ENCODE results near the gene LMX1B.

DNA sequence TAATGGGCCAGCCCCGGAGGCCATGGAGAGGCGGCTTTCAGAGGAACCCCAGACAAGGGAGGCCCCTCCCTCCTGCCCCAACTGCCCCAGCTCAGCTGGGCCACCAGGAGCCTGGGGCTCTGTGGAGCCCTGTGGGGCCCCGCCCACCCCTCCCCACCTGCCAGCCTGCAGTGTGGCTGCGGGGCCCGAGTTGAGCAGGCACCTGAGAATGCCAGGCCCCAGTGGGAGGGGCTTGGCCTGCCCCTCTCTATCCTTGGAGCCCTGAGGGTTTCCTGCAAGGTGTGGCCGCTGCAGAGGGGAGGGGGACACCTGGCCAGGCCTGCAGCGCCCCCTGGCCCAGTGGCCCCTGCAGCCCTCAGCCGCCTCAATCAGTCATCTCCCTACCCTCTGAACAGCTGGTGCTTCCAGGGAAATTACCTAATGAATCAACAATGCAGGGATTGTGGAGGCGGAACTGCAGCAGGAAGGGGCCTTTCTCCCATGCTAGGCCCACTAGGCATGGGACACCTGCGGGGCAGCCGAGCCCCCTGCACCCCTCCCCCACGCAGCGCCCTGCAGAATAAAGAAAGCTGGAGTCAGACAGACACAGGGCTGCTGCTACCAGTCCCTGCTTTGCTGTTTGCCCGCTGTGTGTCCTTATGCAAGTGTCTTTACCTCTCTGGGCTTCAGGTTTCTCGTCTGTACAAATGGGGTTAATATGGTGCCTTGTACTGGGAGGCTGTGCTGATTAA, 48.0 kb downstream of the LMX1B start:
- TF ChIP-seq, protein P1, sequence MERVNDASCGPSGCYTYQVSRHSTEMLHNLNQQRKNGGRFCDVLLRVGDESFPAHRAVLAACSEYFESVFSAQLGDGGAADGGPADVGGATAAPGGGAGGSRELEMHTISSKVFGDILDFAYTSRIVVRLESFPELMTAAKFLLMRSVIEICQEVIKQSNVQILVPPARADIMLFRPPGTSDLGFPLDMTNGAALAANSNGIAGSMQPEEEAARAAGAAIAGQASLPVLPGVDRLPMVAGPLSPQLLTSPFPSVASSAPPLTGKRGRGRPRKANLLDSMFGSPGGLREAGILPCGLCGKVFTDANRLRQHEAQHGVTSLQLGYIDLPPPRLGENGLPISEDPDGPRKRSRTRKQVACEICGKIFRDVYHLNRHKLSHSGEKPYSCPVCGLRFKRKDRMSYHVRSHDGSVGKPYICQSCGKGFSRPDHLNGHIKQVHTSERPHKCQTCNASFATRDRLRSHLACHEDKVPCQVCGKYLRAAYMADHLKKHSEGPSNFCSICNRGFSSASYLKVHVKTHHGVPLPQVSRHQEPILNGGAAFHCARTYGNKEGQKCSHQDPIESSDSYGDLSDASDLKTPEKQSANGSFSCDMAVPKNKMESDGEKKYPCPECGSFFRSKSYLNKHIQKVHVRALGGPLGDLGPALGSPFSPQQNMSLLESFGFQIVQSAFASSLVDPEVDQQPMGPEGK (CRISPR knock-in tag; IDR thresholded peaks at IDR 0.05; ENCODE audit: borderline replicate concordance) = no peak
- TF ChIP-seq RARB (CRISPR knock-in tag; IDR thresholded peaks at IDR 0.05) (no peak), ESRRG (CRISPR knock-in tag; IDR thresholded peaks at IDR 0.05) (no peak), ISL1 (CRISPR knock-in tag; IDR thresholded peaks at IDR 0.05) (no peak), PPARA (CRISPR knock-in tag; IDR thresholded peaks at IDR 0.05; ENCODE audit: borderline replicate concordance) (no peak), TOX (CRISPR knock-in tag; IDR thresholded peaks at IDR 0.05; ENCODE audit: borderline replicate concordance) (no peak), ARNTL (CRISPR knock-in tag; IDR thresholded peaks at IDR 0.05; ENCODE audit: borderline replicate concordance, low read depth) (no peak), ZNF8 (CRISPR knock-in tag; IDR thresholded peaks at IDR 0.05) (no peak)

All from SK-N-SH treated with all-trans-retinoic acid at 6 μM for 48 hours (cell line).